WTC11 (cell line): ENCODE measurements around the gene TNFSF4. TPM values are rescaled to one million over a fixed set of nuclear protein-coding genes. Genes with fewer than 3 reads are reported as not detected.

ENCODE experiments used
- ATAC-seq: fragments of 200-7000 bp; cut with Tn5 transposase; 2 replicates; pipeline ENCODE4 v1.10.0; 2021; ENCODE audit warnings: mild to moderate bottlenecking, moderate library complexity
- CTCF ChIA-PET: fragments of 300-600 bp; sonication (Branson Sonifier 250); formaldehyde crosslinking; loops from one replicate; lab custom pipeline; 2021; ENCODE audit warnings: antibody characterized with exemption; lab: Charles Lee
- POLR2A ChIA-PET: fragments of 350-600 bp; sonication (Branson Sonifier 250); formaldehyde crosslinking; loops from one replicate; lab custom pipeline; 2021; ENCODE audit warnings: antibody characterized with exemption; lab: Charles Lee
- DNase-seq: peaks from one replicate; pipeline ENCODE4 v3.0.0; 2021; ENCODE audit warnings: low spot score
- H3K27ac Mint-ChIP-seq: 2 replicates; pipeline ENCODE4 v1.8.0; 2021; ENCODE audit warnings: mixed read lengths
- H3K27me3 Mint-ChIP-seq: 2 replicates; pipeline ENCODE4 v1.8.0; 2021; ENCODE audit warnings: low read depth, mild to moderate bottlenecking, moderate library complexity, mixed read lengths
- H3K36me3 Mint-ChIP-seq: 2 replicates; pipeline ENCODE4 v1.8.0; 2021; ENCODE audit warnings: mixed read lengths
- H3K4me1 Mint-ChIP-seq: 2 replicates; pipeline ENCODE4 v1.8.0; 2022; ENCODE audit warnings: mixed read lengths
- H3K4me3 Mint-ChIP-seq: 2 replicates; pipeline ENCODE4 v1.8.0; 2021; ENCODE audit warnings: mild to moderate bottlenecking, moderate library complexity, mixed read lengths
- H3K9me3 Mint-ChIP-seq: 2 replicates; pipeline ENCODE4 v1.8.0; 2021; ENCODE audit warnings: mixed read lengths
- AR ChIP-seq: fragments of 250-450 bp; sonication (Bioruptor Pico); IDR thresholded peaks from 2 replicates; pipeline ENCODE4 v1.9.0; 2021; ENCODE audit warnings: mild to moderate bottlenecking
- ATF1 ChIP-seq: sonication (generic); formaldehyde crosslinking; IDR thresholded peaks from 2 replicates; pipeline ENCODE4 v1.8.1; 2023; ENCODE audit warnings: mild to moderate bottlenecking, moderate library complexity, missing genetic modification reagents
- ATF3 ChIP-seq: sonication (generic); formaldehyde crosslinking; conservative IDR thresholded peaks from 2 replicates; pipeline ENCODE4 v1.8.1; 2022; ENCODE audit warnings: mild to moderate bottlenecking, missing genetic modification reagents
- CREB1 ChIP-seq: sonication (generic); formaldehyde crosslinking; IDR thresholded peaks from 2 replicates; pipeline ENCODE4 v1.8.0; 2023; ENCODE audit warnings: mild to moderate bottlenecking, missing genetic modification reagents
- ELF4 ChIP-seq: sonication (generic); formaldehyde crosslinking; IDR thresholded peaks from 2 replicates; pipeline ENCODE4 v1.8.1; 2022; ENCODE audit warnings: low read depth, mild to moderate bottlenecking, moderate library complexity, missing genetic modification reagents
- ESRRA ChIP-seq: sonication (generic); formaldehyde crosslinking; IDR thresholded peaks from 2 replicates; pipeline ENCODE4 v1.8.1; 2022; ENCODE audit warnings: mild to moderate bottlenecking, missing genetic modification reagents, borderline replicate concordance
- FOXP4 ChIP-seq: sonication (generic); formaldehyde crosslinking; IDR thresholded peaks from 2 replicates; pipeline ENCODE4 v1.8.0; 2022; ENCODE audit warnings: mild to moderate bottlenecking, missing genetic modification reagents
- GABPB1 ChIP-seq: sonication (generic); formaldehyde crosslinking; IDR thresholded peaks from 2 replicates; pipeline ENCODE4 v1.8.1; 2023; ENCODE audit warnings: mild to moderate bottlenecking, missing genetic modification reagents
- MLX ChIP-seq: sonication (generic); formaldehyde crosslinking; IDR thresholded peaks from 2 replicates; pipeline ENCODE4 v1.8.1; 2023; ENCODE audit warnings: mild to moderate bottlenecking, missing genetic modification reagents, moderate library complexity
- NFATC4 ChIP-seq: fragments of 250-450 bp; sonication (Bioruptor Pico); IDR thresholded peaks from 2 replicates; pipeline ENCODE4 v1.9.0; 2021; ENCODE audit warnings: mild to moderate bottlenecking
- NFYB ChIP-seq: sonication (generic); formaldehyde crosslinking; conservative IDR thresholded peaks from 2 replicates; pipeline ENCODE4 v1.8.0; 2022; ENCODE audit warnings: low read depth, missing genetic modification reagents
- PRRX2 ChIP-seq: fragments of 250-450 bp; sonication (Bioruptor Pico); IDR thresholded peaks from 2 replicates; pipeline ENCODE4 v1.8.0; 2021; ENCODE audit warnings: mild to moderate bottlenecking
- RELA ChIP-seq: sonication (generic); formaldehyde crosslinking; IDR thresholded peaks from 2 replicates; pipeline ENCODE4 v1.8.1; 2022; ENCODE audit warnings: missing genetic modification reagents, mild to moderate bottlenecking, borderline replicate concordance
- SMAD3 ChIP-seq: sonication (generic); formaldehyde crosslinking; IDR thresholded peaks from 2 replicates; pipeline ENCODE4 v1.8.0; 2022; ENCODE audit warnings: missing genetic modification reagents, mild to moderate bottlenecking, borderline replicate concordance
- SOX15 ChIP-seq: fragments of 250-450 bp; sonication (Bioruptor Pico); IDR thresholded peaks from 2 replicates; pipeline ENCODE4 v1.9.0; 2021; ENCODE audit warnings: mild to moderate bottlenecking
- ZNF121 ChIP-seq: sonication (generic); formaldehyde crosslinking; IDR thresholded peaks from 2 replicates; pipeline ENCODE4 v1.8.0; 2023; ENCODE audit warnings: missing genetic modification reagents
- ZNF232 ChIP-seq: sonication (generic); formaldehyde crosslinking; IDR thresholded peaks from 2 replicates; pipeline ENCODE4 v1.8.0; 2022; ENCODE audit warnings: mild to moderate bottlenecking, missing genetic modification reagents
- ZNF263 ChIP-seq: sonication (generic); formaldehyde crosslinking; IDR thresholded peaks from 2 replicates; pipeline ENCODE4 v1.8.1; 2022; ENCODE audit warnings: low read depth, mild to moderate bottlenecking, moderate library complexity, missing genetic modification reagents
- total RNA-seq: library from RNA; stranded (reverse); gene quantifications from 3 replicates; pipeline ENCODE4 v1.2.3, GENCODE V29; 2021
- TF ChIP-seq, protein P1 (sequence below): sonication (generic); formaldehyde crosslinking; IDR thresholded peaks from 2 replicates; pipeline ENCODE4 v1.8.0; 2022; ENCODE audit warnings: mild to moderate bottlenecking, missing genetic modification reagents
- TF ChIP-seq, protein P2 (sequence below): sonication (generic); formaldehyde crosslinking; IDR thresholded peaks from 2 replicates; pipeline ENCODE4 v1.8.1; 2023; ENCODE audit warnings: mild to moderate bottlenecking, missing genetic modification reagents
- TF ChIP-seq, protein P3 (sequence below): sonication (generic); formaldehyde crosslinking; IDR thresholded peaks from 2 replicates; pipeline ENCODE4 v1.8.0; 2023; ENCODE audit warnings: mild to moderate bottlenecking, missing genetic modification reagents
- TF ChIP-seq, protein P4 (sequence below): sonication (generic); formaldehyde crosslinking; IDR thresholded peaks from 2 replicates; pipeline ENCODE4 v1.8.1; 2023; ENCODE audit warnings: mild to moderate bottlenecking, missing genetic modification reagents, borderline replicate concordance

The TNFSF4 gene
- total RNA-seq, 1 experiment from 2014 or later, result 0.81 TPM

GRCh38 chr1:173134800-173135199 lies 72.3 kb downstream of the TNFSF4 start:
- H3K27me3 Mint-ChIP-seq, result no peaks in the 10 kb centered on the region
- no peak overlapping the region for H3K27ac Mint-ChIP-seq
- H3K4me1 Mint-ChIP-seq, result peaks cover 4% of the 10 kb centered on the region
- ChIA-PET POLR2A (no interaction called here), CTCF (no interaction called here)
- peaks cover 14% of the 10 kb centered on the region for H3K9me3 Mint-ChIP-seq
- no peaks in the 10 kb centered on the region for H3K36me3 Mint-ChIP-seq
- ATAC-seq, result no peak
- no peak for DNase-seq
- H3K4me3 Mint-ChIP-seq, result no peak overlapping the region
- TF ChIP-seq ATF3 (CRISPR knock-in tag) (no peak), SMAD3 (CRISPR knock-in tag) (no peak), ZNF232 (CRISPR knock-in tag) (no peak), ELF4 (CRISPR knock-in tag) (no peak), NFATC4 (CRISPR knock-in tag) (no peak), AR (CRISPR knock-in tag) (no peak), ATF1 (CRISPR knock-in tag) (no peak), RELA (CRISPR knock-in tag) (no peak), NFYB (CRISPR knock-in tag) (no peak), ZNF121 (CRISPR knock-in tag) (no peak)
- TF ChIP-seq, protein P1, sequence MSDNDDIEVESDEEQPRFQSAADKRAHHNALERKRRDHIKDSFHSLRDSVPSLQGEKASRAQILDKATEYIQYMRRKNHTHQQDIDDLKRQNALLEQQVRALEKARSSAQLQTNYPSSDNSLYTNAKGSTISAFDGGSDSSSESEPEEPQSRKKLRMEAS (CRISPR knock-in tag), result no peak
- TF ChIP-seq, protein P2, sequence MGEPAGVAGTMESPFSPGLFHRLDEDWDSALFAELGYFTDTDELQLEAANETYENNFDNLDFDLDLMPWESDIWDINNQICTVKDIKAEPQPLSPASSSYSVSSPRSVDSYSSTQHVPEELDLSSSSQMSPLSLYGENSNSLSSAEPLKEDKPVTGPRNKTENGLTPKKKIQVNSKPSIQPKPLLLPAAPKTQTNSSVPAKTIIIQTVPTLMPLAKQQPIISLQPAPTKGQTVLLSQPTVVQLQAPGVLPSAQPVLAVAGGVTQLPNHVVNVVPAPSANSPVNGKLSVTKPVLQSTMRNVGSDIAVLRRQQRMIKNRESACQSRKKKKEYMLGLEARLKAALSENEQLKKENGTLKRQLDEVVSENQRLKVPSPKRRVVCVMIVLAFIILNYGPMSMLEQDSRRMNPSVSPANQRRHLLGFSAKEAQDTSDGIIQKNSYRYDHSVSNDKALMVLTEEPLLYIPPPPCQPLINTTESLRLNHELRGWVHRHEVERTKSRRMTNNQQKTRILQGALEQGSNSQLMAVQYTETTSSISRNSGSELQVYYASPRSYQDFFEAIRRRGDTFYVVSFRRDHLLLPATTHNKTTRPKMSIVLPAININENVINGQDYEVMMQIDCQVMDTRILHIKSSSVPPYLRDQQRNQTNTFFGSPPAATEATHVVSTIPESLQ (CRISPR knock-in tag), result no peak
- TF ChIP-seq, protein P3, sequence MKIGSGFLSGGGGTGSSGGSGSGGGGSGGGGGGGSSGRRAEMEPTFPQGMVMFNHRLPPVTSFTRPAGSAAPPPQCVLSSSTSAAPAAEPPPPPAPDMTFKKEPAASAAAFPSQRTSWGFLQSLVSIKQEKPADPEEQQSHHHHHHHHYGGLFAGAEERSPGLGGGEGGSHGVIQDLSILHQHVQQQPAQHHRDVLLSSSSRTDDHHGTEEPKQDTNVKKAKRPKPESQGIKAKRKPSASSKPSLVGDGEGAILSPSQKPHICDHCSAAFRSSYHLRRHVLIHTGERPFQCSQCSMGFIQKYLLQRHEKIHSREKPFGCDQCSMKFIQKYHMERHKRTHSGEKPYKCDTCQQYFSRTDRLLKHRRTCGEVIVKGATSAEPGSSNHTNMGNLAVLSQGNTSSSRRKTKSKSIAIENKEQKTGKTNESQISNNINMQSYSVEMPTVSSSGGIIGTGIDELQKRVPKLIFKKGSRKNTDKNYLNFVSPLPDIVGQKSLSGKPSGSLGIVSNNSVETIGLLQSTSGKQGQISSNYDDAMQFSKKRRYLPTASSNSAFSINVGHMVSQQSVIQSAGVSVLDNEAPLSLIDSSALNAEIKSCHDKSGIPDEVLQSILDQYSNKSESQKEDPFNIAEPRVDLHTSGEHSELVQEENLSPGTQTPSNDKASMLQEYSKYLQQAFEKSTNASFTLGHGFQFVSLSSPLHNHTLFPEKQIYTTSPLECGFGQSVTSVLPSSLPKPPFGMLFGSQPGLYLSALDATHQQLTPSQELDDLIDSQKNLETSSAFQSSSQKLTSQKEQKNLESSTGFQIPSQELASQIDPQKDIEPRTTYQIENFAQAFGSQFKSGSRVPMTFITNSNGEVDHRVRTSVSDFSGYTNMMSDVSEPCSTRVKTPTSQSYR (CRISPR knock-in tag), result no peak

DNA sequence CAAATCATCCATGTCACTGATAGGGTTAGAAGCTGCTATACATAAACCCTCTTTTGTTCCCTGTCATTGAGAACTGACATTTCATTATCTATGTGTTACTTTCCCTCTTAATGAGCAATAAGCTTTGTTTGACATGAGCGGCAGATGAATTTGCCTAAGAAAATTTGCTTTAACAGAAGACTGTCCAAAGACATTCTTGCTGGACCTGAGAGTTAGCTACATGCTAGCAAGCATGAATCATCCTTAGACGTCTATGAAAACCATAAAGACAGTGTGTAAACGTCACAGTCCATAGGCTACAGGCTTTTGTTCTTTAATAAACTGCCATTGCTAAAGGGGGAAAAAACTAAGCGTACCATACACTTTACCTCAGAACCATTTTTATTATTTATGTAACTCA lies 73.1 kb downstream of the TNFSF4 start:
- Mint-ChIP-seq H3K36me3 (no peaks in the 10 kb centered on the region), H3K4me1 (peaks cover 4% of the 10 kb centered on the region), H3K27ac (no peak overlapping the region), H3K4me3 (no peak overlapping the region), H3K27me3 (no peaks in the 10 kb centered on the region), H3K9me3 (peaks cover 15% of the 10 kb centered on the region)
- DNase-seq, result no peak
- ChIA-PET POLR2A (no interaction called here), CTCF (no interaction called here)
- ATAC-seq, result no peak
- TF ChIP-seq ESRRA (CRISPR knock-in tag) (no peak), NFYB (CRISPR knock-in tag) (no peak), ZNF263 (CRISPR knock-in tag) (no peak), GABPB1 (CRISPR knock-in tag) (no peak), FOXP4 (CRISPR knock-in tag) (no peak), MLX (CRISPR knock-in tag) (no peak), SOX15 (CRISPR knock-in tag) (no peak), PRRX2 (CRISPR knock-in tag) (no peak), CREB1 (CRISPR knock-in tag) (no peak)
- TF ChIP-seq, protein P4, sequence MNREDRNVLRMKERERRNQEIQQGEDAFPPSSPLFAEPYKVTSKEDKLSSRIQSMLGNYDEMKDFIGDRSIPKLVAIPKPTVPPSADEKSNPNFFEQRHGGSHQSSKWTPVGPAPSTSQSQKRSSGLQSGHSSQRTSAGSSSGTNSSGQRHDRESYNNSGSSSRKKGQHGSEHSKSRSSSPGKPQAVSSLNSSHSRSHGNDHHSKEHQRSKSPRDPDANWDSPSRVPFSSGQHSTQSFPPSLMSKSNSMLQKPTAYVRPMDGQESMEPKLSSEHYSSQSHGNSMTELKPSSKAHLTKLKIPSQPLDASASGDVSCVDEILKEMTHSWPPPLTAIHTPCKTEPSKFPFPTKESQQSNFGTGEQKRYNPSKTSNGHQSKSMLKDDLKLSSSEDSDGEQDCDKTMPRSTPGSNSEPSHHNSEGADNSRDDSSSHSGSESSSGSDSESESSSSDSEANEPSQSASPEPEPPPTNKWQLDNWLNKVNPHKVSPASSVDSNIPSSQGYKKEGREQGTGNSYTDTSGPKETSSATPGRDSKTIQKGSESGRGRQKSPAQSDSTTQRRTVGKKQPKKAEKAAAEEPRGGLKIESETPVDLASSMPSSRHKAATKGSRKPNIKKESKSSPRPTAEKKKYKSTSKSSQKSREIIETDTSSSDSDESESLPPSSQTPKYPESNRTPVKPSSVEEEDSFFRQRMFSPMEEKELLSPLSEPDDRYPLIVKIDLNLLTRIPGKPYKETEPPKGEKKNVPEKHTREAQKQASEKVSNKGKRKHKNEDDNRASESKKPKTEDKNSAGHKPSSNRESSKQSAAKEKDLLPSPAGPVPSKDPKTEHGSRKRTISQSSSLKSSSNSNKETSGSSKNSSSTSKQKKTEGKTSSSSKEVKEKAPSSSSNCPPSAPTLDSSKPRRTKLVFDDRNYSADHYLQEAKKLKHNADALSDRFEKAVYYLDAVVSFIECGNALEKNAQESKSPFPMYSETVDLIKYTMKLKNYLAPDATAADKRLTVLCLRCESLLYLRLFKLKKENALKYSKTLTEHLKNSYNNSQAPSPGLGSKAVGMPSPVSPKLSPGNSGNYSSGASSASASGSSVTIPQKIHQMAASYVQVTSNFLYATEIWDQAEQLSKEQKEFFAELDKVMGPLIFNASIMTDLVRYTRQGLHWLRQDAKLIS, result no peak
